Epithelial cell of proximal tubule (primary cell): ENCODE measurements around the gene TSPAN31. TPM values are rescaled to one million over a fixed set of nuclear protein-coding genes. Genes with fewer than 3 reads are reported as not detected.

Experiments used
- DNase-seq: peaks from one replicate; pipeline ENCODE4 v3.0.0-alpha.2; 2011; ENCODE audit warnings: low read depth
- H3K4me3 ChIP-seq: 2 replicates; pipeline ENCODE4 v1.5.1; 2011; ENCODE audit warnings: low read depth, mild to moderate bottlenecking, low read length
- CTCF ChIP-seq: conservative IDR thresholded peaks from 2 replicates; pipeline ENCODE4 v1.5.1; 2012; ENCODE audit warnings: low read depth, mild to moderate bottlenecking, low read length
- total RNA-seq: library from RNA; depleted of rRNA; stranded (reverse); fragments of >200 nt; gene quantifications from 2 replicates; pipeline ENCODE4 v1.2.3, GENCODE V29; 2015

The TSPAN31 gene
- total RNA-seq, 1 donor from 2014 or later, result 40.4 TPM

- no peak for TF ChIP-seq CTCF
- H3K4me3 ChIP-seq, result no peak overlapping the region
- no peak for DNase-seq
Observed at GRCh38 chr12:57760347-57760982, 15.6 kb downstream of the TSPAN31 start.

- no peak for DNase-seq
- no peak for TF ChIP-seq CTCF
- H3K4me3 ChIP-seq, result no peak overlapping the region
Observed at GRCh38 chr12:57761391-57761998, 16.7 kb downstream of the TSPAN31 start.

GRCh38 chr12:57762463-57762862 lies 17.6 kb downstream of the TSPAN31 start:
- DNase-seq, result no peak
- TF ChIP-seq CTCF, result no peak
- H3K4me3 ChIP-seq, result no peak overlapping the region

- H3K4me3 ChIP-seq, result no peak overlapping the region
- no peak for TF ChIP-seq CTCF
- DNase-seq, result no peak
Observed at GRCh38 chr12:57763881-57764661, 19.2 kb downstream of the TSPAN31 start.

GRCh38 chr12:57764662-57765002 lies 19.8 kb downstream of the TSPAN31 start:
- no peak for DNase-seq
- peak overlapping the region; percentile 47 for H3K4me3 ChIP-seq
- no peak for TF ChIP-seq CTCF

GRCh38 chr12:57765003-57765697 lies 20.3 kb downstream of the TSPAN31 start:
- peak overlapping the region; percentile 47 for H3K4me3 ChIP-seq
- peak; percentile 40 for TF ChIP-seq CTCF
- DNase-seq, result no peak
